ENCODE results near the gene SH3PXD2B. TPM values are rescaled to one million over a fixed set of nuclear protein-coding genes. Genes with fewer than 3 reads are reported as not detected.

Gene SH3PXD2B
- total RNA-seq, 1 experiment from 2014 or later: 64.1 TPM

DNA sequence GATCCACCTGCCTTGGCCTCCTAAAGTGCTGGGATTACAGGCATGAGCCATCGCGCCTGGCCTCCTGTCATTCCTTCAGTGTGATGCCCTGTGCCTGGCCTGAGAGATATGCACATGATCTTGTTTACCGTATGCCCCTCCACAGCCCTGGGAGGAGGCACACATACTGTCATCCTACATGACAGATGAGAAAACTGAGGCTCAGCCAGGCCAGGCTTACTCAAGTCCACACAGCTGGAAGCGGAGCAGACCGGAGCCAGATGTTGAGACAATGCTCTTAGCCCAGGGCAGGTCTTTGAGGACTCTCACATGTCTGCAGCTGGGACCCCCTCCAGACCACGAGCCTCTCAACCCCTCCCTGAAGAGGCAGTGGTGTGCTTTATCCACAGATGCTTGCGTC lies 38.7 kb upstream of the SH3PXD2B start:
- H3K27me3 Mint-ChIP-seq (ENCODE audit: low read depth): peaks cover 25% of the 10 kb centered on the region
- POLR2A ChIA-PET: no interaction called here
- no peak for ATAC-seq

DNA sequence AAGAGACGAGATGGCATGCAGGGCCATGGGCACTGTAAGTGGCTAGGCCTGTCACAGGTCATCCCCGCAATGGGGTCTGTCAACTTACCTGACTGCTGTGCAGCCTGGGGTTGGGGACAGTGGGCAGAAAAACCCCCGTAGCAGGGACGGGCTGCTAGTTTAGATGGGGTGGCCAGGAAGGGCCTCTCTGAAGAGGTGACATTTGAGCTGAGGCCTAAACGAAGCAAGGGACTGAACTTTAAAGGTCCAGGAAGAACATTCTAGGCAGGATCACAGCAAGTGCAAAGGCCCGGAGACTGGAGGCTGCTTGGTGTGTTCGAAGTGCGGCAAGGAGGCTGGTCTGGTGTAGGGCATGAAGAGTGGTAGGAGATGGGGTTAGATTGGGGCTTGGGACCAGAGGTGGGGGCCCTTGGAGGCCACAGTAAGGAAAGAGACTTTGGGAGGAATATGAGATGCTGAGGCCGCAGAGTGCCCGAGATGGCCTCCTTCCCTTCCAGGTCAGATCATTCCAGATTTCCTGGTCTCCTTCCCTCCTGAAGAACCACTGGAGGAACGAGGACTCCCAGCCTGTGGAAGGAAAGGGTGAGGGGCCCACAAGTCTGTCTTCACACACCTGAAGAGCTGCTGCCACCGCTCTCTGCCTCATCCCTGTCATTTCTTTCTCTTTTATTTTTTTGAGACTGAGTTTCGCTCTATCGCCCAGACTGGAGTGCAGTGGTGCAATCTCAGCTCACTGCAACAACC lies 37.9 kb upstream of the SH3PXD2B start:
- CTCF ChIA-PET: interaction anchor here (2.5 kb wide), 1 partner anchor 13 kb away, joined by 7 read pairs; no protein-coding TSS in a partner anchor
- DNase-seq (ENCODE audit: low spot score) (no peak), ATAC-seq (no peak)
- Mint-ChIP-seq H3K4me3 (no peak overlapping the region), H3K4me1 (no peaks in the 10 kb centered on the region), H3K27ac (no peak overlapping the region), H3K9me3 (no peaks in the 10 kb centered on the region), H3K36me3 (no peaks in the 10 kb centered on the region), H3K27me3 (ENCODE audit: low read depth) (peaks cover 25% of the 10 kb centered on the region)
- no peak for TF ChIP-seq CBFB (CRISPR knock-in tag; IDR thresholded peaks at IDR 0.05; ENCODE audit: low read depth)
- TF ChIP-seq, protein P1, sequence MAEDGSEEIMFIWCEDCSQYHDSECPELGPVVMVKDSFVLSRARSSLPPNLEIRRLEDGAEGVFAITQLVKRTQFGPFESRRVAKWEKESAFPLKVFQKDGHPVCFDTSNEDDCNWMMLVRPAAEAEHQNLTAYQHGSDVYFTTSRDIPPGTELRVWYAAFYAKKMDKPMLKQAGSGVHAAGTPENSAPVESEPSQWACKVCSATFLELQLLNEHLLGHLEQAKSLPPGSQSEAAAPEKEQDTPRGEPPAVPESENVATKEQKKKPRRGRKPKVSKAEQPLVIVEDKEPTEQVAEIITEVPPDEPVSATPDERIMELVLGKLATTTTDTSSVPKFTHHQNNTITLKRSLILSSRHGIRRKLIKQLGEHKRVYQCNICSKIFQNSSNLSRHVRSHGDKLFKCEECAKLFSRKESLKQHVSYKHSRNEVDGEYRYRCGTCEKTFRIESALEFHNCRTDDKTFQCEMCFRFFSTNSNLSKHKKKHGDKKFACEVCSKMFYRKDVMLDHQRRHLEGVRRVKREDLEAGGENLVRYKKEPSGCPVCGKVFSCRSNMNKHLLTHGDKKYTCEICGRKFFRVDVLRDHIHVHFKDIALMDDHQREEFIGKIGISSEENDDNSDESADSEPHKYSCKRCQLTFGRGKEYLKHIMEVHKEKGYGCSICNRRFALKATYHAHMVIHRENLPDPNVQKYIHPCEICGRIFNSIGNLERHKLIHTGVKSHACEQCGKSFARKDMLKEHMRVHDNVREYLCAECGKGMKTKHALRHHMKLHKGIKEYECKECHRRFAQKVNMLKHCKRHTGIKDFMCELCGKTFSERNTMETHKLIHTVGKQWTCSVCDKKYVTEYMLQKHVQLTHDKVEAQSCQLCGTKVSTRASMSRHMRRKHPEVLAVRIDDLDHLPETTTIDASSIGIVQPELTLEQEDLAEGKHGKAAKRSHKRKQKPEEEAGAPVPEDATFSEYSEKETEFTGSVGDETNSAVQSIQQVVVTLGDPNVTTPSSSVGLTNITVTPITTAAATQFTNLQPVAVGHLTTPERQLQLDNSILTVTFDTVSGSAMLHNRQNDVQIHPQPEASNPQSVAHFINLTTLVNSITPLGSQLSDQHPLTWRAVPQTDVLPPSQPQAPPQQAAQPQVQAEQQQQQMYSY (CRISPR knock-in tag; IDR thresholded peaks at IDR 0.05): peak; percentile 41; the same call in 1 of the 2 replicates
- POLR2A ChIA-PET: no interaction called here

More for the DNA sequence above, 38.7 kb upstream of the SH3PXD2B start:
- Mint-ChIP-seq H3K27ac (no peak overlapping the region), H3K36me3 (no peaks in the 10 kb centered on the region), H3K9me3 (no peaks in the 10 kb centered on the region), H3K4me1 (no peaks in the 10 kb centered on the region), H3K4me3 (no peak overlapping the region)
- no peak for DNase-seq (ENCODE audit: low spot score)
- TF ChIP-seq, protein P2, sequence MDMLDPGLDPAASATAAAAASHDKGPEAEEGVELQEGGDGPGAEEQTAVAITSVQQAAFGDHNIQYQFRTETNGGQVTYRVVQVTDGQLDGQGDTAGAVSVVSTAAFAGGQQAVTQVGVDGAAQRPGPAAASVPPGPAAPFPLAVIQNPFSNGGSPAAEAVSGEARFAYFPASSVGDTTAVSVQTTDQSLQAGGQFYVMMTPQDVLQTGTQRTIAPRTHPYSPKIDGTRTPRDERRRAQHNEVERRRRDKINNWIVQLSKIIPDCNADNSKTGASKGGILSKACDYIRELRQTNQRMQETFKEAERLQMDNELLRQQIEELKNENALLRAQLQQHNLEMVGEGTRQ (CRISPR knock-in tag; IDR thresholded peaks at IDR 0.05): no peak
- TF ChIP-seq, protein P3, sequence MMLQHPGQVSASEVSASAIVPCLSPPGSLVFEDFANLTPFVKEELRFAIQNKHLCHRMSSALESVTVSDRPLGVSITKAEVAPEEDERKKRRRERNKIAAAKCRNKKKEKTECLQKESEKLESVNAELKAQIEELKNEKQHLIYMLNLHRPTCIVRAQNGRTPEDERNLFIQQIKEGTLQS (CRISPR knock-in tag; conservative IDR thresholded peaks at IDR 0.05): no peak
- TF ChIP-seq FOXJ3 (CRISPR knock-in tag; IDR thresholded peaks at IDR 0.05; ENCODE audit: borderline replicate concordance): no peak
- TF ChIP-seq, protein P4, sequence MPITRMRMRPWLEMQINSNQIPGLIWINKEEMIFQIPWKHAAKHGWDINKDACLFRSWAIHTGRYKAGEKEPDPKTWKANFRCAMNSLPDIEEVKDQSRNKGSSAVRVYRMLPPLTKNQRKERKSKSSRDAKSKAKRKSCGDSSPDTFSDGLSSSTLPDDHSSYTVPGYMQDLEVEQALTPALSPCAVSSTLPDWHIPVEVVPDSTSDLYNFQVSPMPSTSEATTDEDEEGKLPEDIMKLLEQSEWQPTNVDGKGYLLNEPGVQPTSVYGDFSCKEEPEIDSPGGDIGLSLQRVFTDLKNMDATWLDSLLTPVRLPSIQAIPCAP (CRISPR knock-in tag; IDR thresholded peaks at IDR 0.05): no peak
- TF ChIP-seq ZNF317 (CRISPR knock-in tag; IDR thresholded peaks at IDR 0.05; ENCODE audit: borderline replicate concordance, low read depth): no peak
- TF ChIP-seq, protein P5, sequence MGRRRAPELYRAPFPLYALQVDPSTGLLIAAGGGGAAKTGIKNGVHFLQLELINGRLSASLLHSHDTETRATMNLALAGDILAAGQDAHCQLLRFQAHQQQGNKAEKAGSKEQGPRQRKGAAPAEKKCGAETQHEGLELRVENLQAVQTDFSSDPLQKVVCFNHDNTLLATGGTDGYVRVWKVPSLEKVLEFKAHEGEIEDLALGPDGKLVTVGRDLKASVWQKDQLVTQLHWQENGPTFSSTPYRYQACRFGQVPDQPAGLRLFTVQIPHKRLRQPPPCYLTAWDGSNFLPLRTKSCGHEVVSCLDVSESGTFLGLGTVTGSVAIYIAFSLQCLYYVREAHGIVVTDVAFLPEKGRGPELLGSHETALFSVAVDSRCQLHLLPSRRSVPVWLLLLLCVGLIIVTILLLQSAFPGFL (CRISPR knock-in tag; IDR thresholded peaks at IDR 0.05; ENCODE audit: borderline replicate concordance): no peak
- CTCF ChIA-PET: interaction anchor here (0.6 to 2.5 kb wide), 3 partner anchors 14 to 41 kb away, joined by 3 to 7 read pairs (median 6); no protein-coding TSS in a partner anchor

DNA sequence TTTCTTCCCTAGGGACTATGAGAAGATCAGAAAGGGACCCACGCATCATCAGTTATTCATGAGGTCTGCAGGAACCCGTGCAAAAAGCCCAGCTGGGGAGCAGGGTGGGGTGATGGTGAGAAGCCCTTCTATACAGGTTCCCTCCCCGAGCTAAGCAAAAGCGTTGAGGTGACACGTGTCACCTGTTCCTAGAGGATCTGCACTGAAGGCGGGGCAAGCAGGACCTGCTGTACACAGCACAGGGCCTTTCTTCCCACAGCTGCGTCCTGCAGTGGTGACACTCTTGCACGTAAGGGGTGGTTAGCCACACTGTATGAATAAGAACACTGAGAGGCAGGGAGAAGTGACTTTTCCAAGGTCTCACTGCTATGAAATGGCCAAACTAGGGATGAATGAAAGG lies 37.2 kb upstream of the SH3PXD2B start:
- CTCF ChIA-PET: interaction anchor here (0.8 to 1.0 kb wide), 2 partner anchors 12 to 223 kb away, joined by 3 read pairs; no protein-coding TSS in a partner anchor
- H3K27ac Mint-ChIP-seq: no peak overlapping the region
- ATAC-seq: no peak

More for the DNA sequence above, 37.2 kb upstream of the SH3PXD2B start:
- Mint-ChIP-seq H3K9me3 (no peaks in the 10 kb centered on the region), H3K27me3 (ENCODE audit: low read depth) (peaks cover 25% of the 10 kb centered on the region), H3K4me3 (no peak overlapping the region), H3K4me1 (no peaks in the 10 kb centered on the region), H3K36me3 (no peaks in the 10 kb centered on the region)
- no peak for DNase-seq (ENCODE audit: low spot score)
- POLR2A ChIA-PET: no interaction called here
- TF ChIP-seq FOXP1 (CRISPR knock-in tag; IDR thresholded peaks at IDR 0.05; ENCODE audit: borderline replicate concordance): no peak
- no peak for TF ChIP-seq IRF2 (CRISPR knock-in tag; IDR thresholded peaks at IDR 0.05; ENCODE audit: borderline replicate concordance, low read depth)
- TF ChIP-seq, protein P6, sequence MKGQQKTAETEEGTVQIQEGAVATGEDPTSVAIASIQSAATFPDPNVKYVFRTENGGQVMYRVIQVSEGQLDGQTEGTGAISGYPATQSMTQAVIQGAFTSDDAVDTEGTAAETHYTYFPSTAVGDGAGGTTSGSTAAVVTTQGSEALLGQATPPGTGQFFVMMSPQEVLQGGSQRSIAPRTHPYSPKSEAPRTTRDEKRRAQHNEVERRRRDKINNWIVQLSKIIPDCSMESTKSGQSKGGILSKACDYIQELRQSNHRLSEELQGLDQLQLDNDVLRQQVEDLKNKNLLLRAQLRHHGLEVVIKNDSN (CRISPR knock-in tag; IDR thresholded peaks at IDR 0.05): no peak
- TF ChIP-seq NFATC4 (CRISPR knock-in tag; IDR thresholded peaks at IDR 0.05): no peak
- TF ChIP-seq NFYB (CRISPR knock-in tag; conservative IDR thresholded peaks at IDR 0.05; ENCODE audit: low read depth): no peak
- no peak for TF ChIP-seq NR3C1 (CRISPR knock-in tag; conservative IDR thresholded peaks at IDR 0.05; ENCODE audit: low read depth)
- TF ChIP-seq ZNF219 (CRISPR knock-in tag; IDR thresholded peaks at IDR 0.05; ENCODE audit: borderline replicate concordance): no peak
- TF ChIP-seq ELF4 (CRISPR knock-in tag; IDR thresholded peaks at IDR 0.05; ENCODE audit: low read depth): no peak
- TF ChIP-seq GRHL2 (CRISPR knock-in tag; IDR thresholded peaks at IDR 0.05; ENCODE audit: insufficient replicate concordance, severe bottlenecking): no peak
- TF ChIP-seq ZNF671 (CRISPR knock-in tag; IDR thresholded peaks at IDR 0.05): no peak
- TF ChIP-seq RORB (CRISPR knock-in tag; IDR thresholded peaks at IDR 0.05): no peak
- TF ChIP-seq OVOL2 (CRISPR knock-in tag; IDR thresholded peaks at IDR 0.05; ENCODE audit: borderline replicate concordance): no peak
- TF ChIP-seq, protein P7, sequence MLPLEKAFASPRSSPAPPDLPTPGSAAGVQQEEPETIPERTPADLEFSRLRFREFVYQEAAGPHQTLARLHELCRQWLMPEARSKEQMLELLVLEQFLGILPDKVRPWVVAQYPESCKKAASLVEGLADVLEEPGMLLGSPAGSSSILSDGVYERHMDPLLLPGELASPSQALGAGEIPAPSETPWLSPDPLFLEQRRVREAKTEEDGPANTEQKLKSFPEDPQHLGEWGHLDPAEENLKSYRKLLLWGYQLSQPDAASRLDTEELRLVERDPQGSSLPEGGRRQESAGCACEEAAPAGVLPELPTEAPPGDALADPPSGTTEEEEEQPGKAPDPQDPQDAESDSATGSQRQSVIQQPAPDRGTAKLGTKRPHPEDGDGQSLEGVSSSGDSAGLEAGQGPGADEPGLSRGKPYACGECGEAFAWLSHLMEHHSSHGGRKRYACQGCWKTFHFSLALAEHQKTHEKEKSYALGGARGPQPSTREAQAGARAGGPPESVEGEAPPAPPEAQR (CRISPR knock-in tag; IDR thresholded peaks at IDR 0.05): no peak
- TF ChIP-seq ZNF317 (CRISPR knock-in tag; IDR thresholded peaks at IDR 0.05; ENCODE audit: borderline replicate concordance, low read depth): no peak
